Measurements from ENCODE around the gene PRPF38B.
"Not testable (repeated sequence)": the region's sequence is repeated elsewhere in the genome, so short reads cannot be mapped to it uniquely, and the experiment has no call there.

PRPF38B gene

DNA sequence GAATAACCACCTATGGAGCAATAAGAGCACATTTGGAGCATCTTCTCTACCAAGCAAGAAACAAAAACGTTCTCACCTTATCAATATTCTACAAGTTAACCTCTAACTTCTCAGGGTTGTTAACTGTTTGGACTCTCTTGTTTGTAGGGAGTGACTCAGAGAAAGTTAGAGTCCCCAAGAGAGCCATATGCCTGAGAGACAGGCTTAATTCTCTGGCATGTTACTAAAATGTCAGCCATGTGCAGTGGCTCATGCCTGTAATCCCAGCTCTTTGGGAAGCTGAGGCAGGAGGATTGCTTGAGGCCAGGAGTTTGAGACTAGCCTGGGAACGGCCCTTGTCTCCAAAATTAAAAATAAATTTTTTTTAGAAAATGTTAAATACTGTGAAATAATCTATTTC lies 27.0 kb upstream of the PRPF38B start:
- no peak for TF ChIP-seq CTCF (IDR thresholded peaks at IDR 0.05; ENCODE audit: borderline replicate concordance, control extremely low read depth, extremely low read depth, insufficient read depth, missing control alignments)
- in situ Hi-C loops (cut with MboI; ENCODE audit: low sequenced_read_pairs, unreplicated experiment), result no loop called here
- DNase-seq (ENCODE audit: low spot score), result no peak

DNA sequence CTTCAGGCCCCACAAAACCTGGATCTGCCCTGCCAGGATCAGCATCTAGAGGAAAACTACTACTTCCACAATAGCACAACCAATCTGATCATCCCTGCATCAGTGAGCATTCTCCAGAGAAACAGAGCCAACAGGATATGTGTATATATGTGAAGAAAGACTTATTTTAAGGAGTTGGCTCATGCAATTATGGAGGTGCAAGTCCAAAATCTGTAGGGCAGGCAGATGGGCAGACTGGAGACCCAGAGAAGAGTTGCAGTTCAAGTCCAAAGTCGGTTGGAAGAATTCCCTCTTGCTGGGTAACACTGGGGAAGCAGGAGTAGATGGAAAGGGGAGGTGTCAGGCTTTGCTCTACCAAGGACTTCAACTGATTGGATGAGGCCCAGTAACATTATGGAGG lies 26.3 kb upstream of the PRPF38B start:
- no peak for DNase-seq (ENCODE audit: low spot score)
- no peak for TF ChIP-seq CTCF (IDR thresholded peaks at IDR 0.05; ENCODE audit: borderline replicate concordance, control extremely low read depth, extremely low read depth, insufficient read depth, missing control alignments)
- in situ Hi-C loops (cut with MboI; ENCODE audit: low sequenced_read_pairs, unreplicated experiment), result no loop called here

DNA sequence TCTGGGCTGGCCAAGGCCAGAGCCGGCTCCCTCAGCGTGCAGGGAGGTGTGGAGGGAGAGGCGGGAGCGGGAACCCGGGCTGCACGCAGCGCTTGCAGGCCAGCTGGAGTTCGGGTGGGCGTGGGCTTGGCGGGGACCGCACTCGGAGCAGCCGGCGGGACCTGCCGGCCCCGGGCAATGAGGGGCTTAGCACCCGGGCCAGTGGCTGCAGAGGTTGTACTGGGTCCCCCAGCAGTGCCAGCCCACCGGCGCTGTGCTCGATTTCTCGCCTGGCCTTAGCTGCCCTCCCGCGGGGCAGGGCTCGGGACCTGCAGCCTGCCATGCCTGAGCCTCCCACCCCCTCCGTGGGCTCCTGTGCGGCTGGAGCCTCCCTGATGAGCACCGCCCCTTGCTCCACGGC lies 24.7 kb upstream of the PRPF38B start:
- DNase-seq (ENCODE audit: low spot score); in situ Hi-C loops (cut with MboI; ENCODE audit: low sequenced_read_pairs, unreplicated experiment): not testable (repeated sequence)

DNA sequence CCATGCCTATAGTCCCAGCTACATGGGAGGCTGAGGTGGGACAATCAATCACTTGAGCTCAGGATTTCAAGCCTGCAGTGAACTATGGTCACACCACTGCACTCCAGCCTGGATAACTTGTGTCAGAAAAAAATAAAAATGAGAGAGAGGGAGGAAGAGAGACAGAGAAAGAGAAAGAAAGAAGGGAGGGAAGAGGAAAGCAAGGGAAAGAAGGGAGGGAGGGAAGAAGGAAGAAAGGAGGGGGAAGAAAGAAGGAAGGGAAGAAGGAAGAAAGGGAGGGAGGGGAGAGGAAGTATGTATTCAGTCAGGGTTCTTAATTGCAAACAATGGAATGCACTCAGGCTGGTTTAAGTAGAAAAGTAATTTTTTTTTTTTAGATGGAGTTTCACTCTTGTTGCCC lies 23.3 kb upstream of the PRPF38B start:
- in situ Hi-C loops (cut with MboI; ENCODE audit: low sequenced_read_pairs, unreplicated experiment), result no loop called here
- no peak for TF ChIP-seq CTCF (IDR thresholded peaks at IDR 0.05; ENCODE audit: borderline replicate concordance, control extremely low read depth, extremely low read depth, insufficient read depth, missing control alignments)
- no peak for DNase-seq (ENCODE audit: low spot score)

DNA sequence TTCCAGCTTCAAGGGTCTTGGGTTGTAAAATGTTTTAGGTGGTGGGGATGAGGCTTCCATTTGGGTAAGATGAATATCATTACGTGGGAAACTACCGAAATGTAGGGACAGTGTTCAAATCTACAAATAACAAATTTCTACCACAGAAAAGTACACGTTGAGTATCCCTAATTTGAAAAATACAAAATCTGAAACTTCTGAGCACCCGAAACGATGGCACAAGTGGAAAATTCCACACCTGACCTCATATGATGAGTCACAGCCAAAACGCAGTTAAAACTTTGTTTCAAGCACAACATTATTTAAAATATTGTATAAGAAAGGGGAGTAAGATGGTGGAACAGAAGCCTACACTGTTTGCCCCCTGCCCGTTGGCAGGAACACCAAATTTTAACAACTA lies 22.4 kb upstream of the PRPF38B start:
- DNase-seq (ENCODE audit: low spot score), result no peak
- in situ Hi-C loops (cut with MboI; ENCODE audit: low sequenced_read_pairs, unreplicated experiment), result no loop called here
- no peak for TF ChIP-seq CTCF (IDR thresholded peaks at IDR 0.05; ENCODE audit: borderline replicate concordance, control extremely low read depth, extremely low read depth, insufficient read depth, missing control alignments)

- no peak for DNase-seq (ENCODE audit: low spot score)
- in situ Hi-C loops (cut with MboI; ENCODE audit: low sequenced_read_pairs, unreplicated experiment), result no loop called here
Observed at GRCh38 chr1:108670131-108670773, 21.9 kb upstream of the PRPF38B start.

DNA sequence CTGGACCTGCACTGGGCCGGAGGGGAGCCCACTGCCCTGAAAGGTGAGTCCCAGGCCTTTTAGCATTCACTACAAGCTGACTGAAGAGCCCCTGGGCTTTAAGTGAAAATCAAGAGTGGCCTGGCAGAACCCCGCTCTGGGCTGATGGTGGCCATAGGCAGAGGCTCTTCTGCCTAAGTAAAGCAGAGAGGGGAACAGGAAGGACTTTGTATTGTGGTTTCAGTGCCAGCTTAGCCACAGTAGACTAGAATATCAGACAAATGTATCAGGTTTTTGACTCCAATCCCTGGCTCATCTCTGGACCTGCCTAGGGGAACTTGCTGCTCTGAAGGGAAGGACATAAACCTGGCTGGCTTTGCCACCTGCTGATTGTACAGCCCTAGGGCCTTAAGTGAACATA lies 21.0 kb upstream of the PRPF38B start:
- in situ Hi-C loops (cut with MboI; ENCODE audit: low sequenced_read_pairs, unreplicated experiment), result no loop called here
- no peak for TF ChIP-seq CTCF (IDR thresholded peaks at IDR 0.05; ENCODE audit: borderline replicate concordance, control extremely low read depth, extremely low read depth, insufficient read depth, missing control alignments)
- DNase-seq (ENCODE audit: low spot score), result no peak

More at GRCh38 chr1:108670131-108670773, 21.9 kb upstream of the PRPF38B start:
- TF ChIP-seq CTCF (IDR thresholded peaks at IDR 0.05; ENCODE audit: borderline replicate concordance, control extremely low read depth, extremely low read depth, insufficient read depth, missing control alignments), result no peak

Measured in GM13976 (cell line).